Measurements from ENCODE around the gene SMIM26. TPM values are rescaled to one million over a fixed set of nuclear protein-coding genes. Genes with fewer than 3 reads are reported as not detected.

SMIM26 gene
- total RNA-seq, 6 experiments from 2014 or later = 59.7 to 71.0 (median 67.7) TPM

DNA sequence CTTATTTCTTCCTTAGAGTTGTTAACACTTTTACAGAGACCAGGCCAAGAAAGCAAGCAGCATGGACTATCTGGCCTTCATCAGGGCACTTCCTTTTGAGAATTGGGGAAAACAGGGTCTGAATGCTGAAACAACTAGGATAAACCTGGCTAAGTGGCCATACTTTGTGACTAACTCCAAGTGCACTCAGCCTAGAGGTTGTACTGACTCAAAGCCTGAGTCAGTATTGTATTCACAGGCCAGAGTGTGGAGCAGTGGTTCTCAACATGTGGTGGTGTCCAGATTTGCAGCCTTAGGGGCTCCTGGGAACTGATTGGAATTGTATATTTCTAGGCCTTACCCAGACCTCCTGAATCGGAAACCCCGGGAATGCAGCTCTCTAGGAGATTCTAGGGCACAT, 39.4 kb upstream of the SMIM26 start:
- TF ChIP-seq, protein P1, sequence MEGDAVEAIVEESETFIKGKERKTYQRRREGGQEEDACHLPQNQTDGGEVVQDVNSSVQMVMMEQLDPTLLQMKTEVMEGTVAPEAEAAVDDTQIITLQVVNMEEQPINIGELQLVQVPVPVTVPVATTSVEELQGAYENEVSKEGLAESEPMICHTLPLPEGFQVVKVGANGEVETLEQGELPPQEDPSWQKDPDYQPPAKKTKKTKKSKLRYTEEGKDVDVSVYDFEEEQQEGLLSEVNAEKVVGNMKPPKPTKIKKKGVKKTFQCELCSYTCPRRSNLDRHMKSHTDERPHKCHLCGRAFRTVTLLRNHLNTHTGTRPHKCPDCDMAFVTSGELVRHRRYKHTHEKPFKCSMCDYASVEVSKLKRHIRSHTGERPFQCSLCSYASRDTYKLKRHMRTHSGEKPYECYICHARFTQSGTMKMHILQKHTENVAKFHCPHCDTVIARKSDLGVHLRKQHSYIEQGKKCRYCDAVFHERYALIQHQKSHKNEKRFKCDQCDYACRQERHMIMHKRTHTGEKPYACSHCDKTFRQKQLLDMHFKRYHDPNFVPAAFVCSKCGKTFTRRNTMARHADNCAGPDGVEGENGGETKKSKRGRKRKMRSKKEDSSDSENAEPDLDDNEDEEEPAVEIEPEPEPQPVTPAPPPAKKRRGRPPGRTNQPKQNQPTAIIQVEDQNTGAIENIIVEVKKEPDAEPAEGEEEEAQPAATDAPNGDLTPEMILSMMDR (IDR thresholded peaks at IDR 0.05) = no peak
- H3K9me3 Mint-ChIP-seq = no peaks in the 10 kb centered on the region
- H3K4me3 Mint-ChIP-seq = 0 out of 2 replicates have a peak overlapping the region, but pooled peaks have one; percentile 3
- H3K27ac Mint-ChIP-seq = peak overlapping the region; percentile 83
- H3K36me3 Mint-ChIP-seq (ENCODE audit: low read depth) = peaks cover 68% of the 10 kb centered on the region
- peak; percentile 80 for DNase-seq
- H3K27me3 Mint-ChIP-seq (ENCODE audit: insufficient read depth) = no peaks in the 10 kb centered on the region
- peaks cover 45% of the 10 kb centered on the region for H3K4me1 Mint-ChIP-seq (ENCODE audit: low read depth)

GRCh38 chr20:18529041-18529440, 38.2 kb upstream of the SMIM26 start:
- Mint-ChIP-seq H3K4me3 (no peak overlapping the region), H3K27ac (no peak overlapping the region), H3K27me3 (ENCODE audit: insufficient read depth) (no peaks in the 10 kb centered on the region), H3K4me1 (ENCODE audit: low read depth) (peaks cover 41% of the 10 kb centered on the region), H3K36me3 (ENCODE audit: low read depth) (peaks cover 73% of the 10 kb centered on the region), H3K9me3 (no peaks in the 10 kb centered on the region)
- DNase-seq = no peak
- TF ChIP-seq, protein P1 (IDR thresholded peaks at IDR 0.05) = no peak

- no peak for DNase-seq
Measured at GRCh38 chr20:18532626-18533025, 34.6 kb upstream of the SMIM26 start.

GRCh38 chr20:18533491-18533890, 33.7 kb upstream of the SMIM26 start:
- Mint-ChIP-seq H3K9me3 (no peaks in the 10 kb centered on the region), H3K36me3 (ENCODE audit: low read depth) (peaks cover 59% of the 10 kb centered on the region), H3K27ac (no peak overlapping the region; the same call in 1 of the 2 replicates), H3K4me3 (no peak overlapping the region), H3K4me1 (ENCODE audit: low read depth) (peaks cover 7% of the 10 kb centered on the region), H3K27me3 (ENCODE audit: insufficient read depth) (no peaks in the 10 kb centered on the region)
- DNase-seq = no peak
- TF ChIP-seq, protein P1 (IDR thresholded peaks at IDR 0.05) = no peak

More at GRCh38 chr20:18532626-18533025, 34.6 kb upstream of the SMIM26 start:
- Mint-ChIP-seq H3K27ac (no peak overlapping the region), H3K9me3 (no peaks in the 10 kb centered on the region), H3K4me3 (no peak overlapping the region), H3K4me1 (ENCODE audit: low read depth) (peaks cover 13% of the 10 kb centered on the region), H3K27me3 (ENCODE audit: insufficient read depth) (no peaks in the 10 kb centered on the region), H3K36me3 (ENCODE audit: low read depth) (peaks cover 62% of the 10 kb centered on the region)
- TF ChIP-seq, protein P1 (IDR thresholded peaks at IDR 0.05) = no peak

DNA sequence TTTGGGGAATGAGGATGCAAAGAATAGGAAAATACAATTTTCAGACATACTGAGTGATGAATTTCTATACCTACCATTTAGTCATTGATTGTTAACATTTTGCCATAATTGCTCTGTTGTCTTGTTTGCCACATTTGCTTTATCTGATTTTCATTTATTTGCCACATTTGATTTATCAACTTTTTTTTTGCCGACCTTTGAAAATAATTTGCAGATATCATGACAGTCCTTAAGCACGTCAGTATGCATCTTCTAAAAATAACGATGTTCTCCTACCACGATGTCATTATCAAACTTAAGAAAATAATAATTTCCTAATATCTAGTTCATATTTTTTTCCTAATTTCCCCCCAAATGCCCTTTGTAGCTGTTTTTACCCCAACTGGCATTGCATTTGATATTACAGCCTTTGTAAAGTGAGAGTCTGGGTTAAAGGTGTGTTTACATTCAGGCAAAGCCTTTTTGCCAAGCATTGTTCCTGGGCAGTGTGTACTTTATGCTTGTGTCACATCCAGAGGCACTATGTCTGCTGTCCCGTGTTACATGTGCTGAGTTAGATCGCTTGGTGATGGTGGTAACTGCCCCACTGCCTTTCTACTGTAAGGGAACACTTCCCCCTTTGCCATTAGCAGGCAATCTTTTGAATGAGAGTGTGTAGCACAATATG, 33.1 kb upstream of the SMIM26 start:
- Mint-ChIP-seq H3K4me3 (no peak overlapping the region), H3K4me1 (ENCODE audit: low read depth) (0 out of 2 replicates have a peak, but pooled peaks cover 5% of the 10 kb centered on the region), H3K27ac (no peak overlapping the region)

More for the DNA sequence above, 33.1 kb upstream of the SMIM26 start:
- Mint-ChIP-seq H3K36me3 (ENCODE audit: low read depth) (peaks cover 53% of the 10 kb centered on the region), H3K27me3 (ENCODE audit: insufficient read depth) (no peaks in the 10 kb centered on the region), H3K9me3 (no peaks in the 10 kb centered on the region)
- TF ChIP-seq, protein P1 (IDR thresholded peaks at IDR 0.05) = no peak
- no peak for DNase-seq

Data from HFFc6 (cell line).